ENCODE data around the gene TPM1.

Gene TPM1

DNA sequence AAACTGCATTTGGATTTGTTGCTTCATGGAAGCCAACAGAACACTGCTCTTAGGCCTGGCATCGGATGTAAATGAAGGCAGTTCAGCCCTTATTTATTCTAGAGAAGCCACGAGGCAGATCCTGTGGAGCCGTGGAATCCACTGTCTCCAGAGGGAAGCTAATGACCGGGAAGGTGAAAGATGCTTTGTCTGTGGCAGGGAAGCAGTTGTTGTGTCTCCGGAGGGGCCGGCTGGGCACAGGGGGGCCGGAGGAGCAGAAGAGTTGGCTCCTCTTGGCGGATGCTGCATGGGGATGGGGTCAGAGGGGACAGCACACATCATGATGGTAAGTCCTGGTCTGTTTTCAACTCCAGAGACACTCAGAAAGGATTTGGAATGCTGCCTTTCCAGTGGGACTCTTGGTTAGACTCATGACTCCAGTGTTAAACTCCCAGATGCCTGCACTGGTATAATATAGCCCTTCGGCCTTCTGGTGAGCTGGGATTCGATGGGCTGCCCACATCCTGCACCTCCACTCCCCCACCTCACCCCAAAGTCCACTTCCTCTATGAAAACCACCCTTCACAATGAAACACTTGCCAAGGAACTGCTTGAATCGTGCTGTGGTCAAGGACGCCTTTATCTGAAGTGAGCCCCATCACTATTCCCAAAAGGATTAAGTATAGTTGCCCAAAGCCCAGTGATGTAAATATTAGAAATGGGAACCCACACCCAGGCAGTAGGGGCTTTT lies 33.6 kb downstream of the TPM1 start:
- H3K4me3 ChIP-seq (ENCODE audit: low read depth, low read length) = no peak overlapping the region
- DNase-seq (ENCODE audit: low read depth, low spot score) = peak; percentile 31
- in situ Hi-C loops (cut with HindIII; ENCODE audit: low sequenced_read_pairs) = no loop called here
- no peak for TF ChIP-seq CTCF (IDR thresholded peaks at IDR 0.05; ENCODE audit: low read depth, low read length)

- no peak for DNase-seq (ENCODE audit: low read depth, low spot score)
- no peak for TF ChIP-seq CTCF (IDR thresholded peaks at IDR 0.05; ENCODE audit: low read depth, low read length)
- in situ Hi-C loops (cut with HindIII; ENCODE audit: low sequenced_read_pairs) = no loop called here
- H3K4me3 ChIP-seq (ENCODE audit: low read depth, low read length) = no peak overlapping the region
These were observed 34.1 kb downstream of the TPM1 start for GRCh38 chr15:63076714-63077046.

DNA sequence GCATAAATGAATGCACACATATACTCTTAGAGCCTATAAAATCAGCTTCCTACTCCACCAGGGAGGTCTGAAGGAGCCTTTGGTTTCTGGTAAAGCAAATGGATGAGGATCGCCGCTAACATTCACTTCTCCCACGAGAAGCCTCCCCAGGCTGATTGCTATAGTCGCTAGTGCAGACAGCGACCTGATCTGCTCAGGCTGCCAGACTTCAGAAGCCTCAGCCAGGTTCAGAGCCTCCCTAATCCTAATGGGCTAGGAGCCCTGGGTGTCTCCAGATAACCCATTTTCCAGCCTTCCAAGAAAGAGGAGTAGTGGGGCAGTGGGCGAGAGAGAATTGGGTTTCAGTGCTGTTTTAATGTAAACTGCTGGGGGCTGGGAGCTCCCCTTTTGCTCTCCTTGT lies 35.4 kb downstream of the TPM1 start:
- no peak overlapping the region for H3K4me3 ChIP-seq (ENCODE audit: low read depth, low read length)
- in situ Hi-C loops (cut with HindIII; ENCODE audit: low sequenced_read_pairs) = no loop called here
- DNase-seq (ENCODE audit: low read depth, low spot score) = no peak
- TF ChIP-seq CTCF (IDR thresholded peaks at IDR 0.05; ENCODE audit: low read depth, low read length) = no peak

DNA sequence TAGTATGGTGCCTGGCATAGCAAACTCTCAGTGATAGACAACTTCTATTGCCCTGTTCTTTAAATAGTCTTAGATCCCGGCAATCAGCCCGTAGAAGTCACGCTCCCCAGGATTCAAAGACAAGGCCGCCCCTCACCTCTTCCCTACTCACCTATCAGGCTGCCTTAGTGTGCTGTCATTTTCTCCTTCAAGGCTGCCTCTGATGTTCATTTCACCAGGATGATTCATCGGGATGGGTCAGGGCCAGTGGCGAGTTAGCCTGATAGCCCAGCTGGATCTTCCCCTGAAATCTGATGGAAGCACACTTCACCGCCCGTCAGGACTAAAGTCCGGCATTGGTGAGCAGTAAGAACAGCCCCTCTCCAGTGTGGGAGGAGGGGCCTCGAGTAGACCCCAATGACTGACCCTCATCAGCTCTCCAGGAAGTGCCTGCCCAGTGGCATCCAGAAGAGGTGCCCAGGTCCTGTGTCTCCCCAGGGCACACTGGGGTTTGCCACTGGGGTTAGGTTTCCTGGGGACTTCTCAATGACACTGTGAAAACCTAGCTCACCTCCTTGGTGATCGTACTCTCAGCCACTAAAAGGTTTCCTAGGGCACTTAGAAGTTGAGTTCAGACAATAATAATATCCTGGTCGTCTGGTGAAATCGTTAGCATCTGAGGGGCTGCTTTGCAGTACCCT lies 37.5 kb downstream of the TPM1 start:
- in situ Hi-C loops (cut with HindIII; ENCODE audit: low sequenced_read_pairs) = no loop called here
- peak; percentile 37 for DNase-seq (ENCODE audit: low read depth, low spot score)
- TF ChIP-seq CTCF (IDR thresholded peaks at IDR 0.05; ENCODE audit: low read depth, low read length) = no peak
- H3K4me3 ChIP-seq (ENCODE audit: low read depth, low read length) = no peak overlapping the region

- TF ChIP-seq CTCF (IDR thresholded peaks at IDR 0.05; ENCODE audit: low read depth, low read length) = no peak
- no peak overlapping the region for H3K4me3 ChIP-seq (ENCODE audit: low read depth, low read length)
- in situ Hi-C loops (cut with HindIII; ENCODE audit: low sequenced_read_pairs) = no loop called here
- DNase-seq (ENCODE audit: low read depth, low spot score) = no peak
These were observed 38.2 kb downstream of the TPM1 start for GRCh38 chr15:63080634-63081250.

DNA sequence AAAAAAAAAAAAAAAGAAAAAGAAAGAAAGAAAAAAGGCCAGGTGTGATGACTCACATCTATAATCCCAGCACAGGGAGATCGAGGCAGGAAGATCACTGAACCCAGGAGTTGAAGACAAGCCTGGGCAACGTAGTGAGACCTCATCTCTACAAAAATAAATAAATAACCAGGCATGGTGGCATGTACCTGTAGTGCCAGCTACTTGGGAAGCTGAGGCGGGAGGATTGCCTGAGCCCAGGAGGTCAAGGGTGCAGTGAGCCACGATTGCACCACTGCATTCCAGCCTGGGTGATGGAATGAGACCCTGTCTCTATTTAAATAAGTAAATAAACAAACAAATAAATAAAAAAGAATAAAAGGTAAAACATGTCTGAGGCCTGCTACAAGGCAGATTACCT lies 39.8 kb downstream of the TPM1 start:
- in situ Hi-C loops (cut with HindIII; ENCODE audit: low sequenced_read_pairs) = no loop called here
- no peak for TF ChIP-seq CTCF (IDR thresholded peaks at IDR 0.05; ENCODE audit: low read depth, low read length)
- no peak overlapping the region for H3K4me3 ChIP-seq (ENCODE audit: low read depth, low read length)
- DNase-seq (ENCODE audit: low read depth, low spot score) = no peak

Data from astrocyte of the spinal cord (primary cell).